Measurements from ENCODE around the gene ATF7. TPM values are rescaled to one million over a fixed set of nuclear protein-coding genes. Genes with fewer than 3 reads are reported as not detected.

The ATF7 gene
- total and polyA plus RNA-seq, 9 of the 15 experiments (the other 6 are each of a cell fraction or from before 2014, with no cell fraction given) = 10.6 to 30.4 (median 20.7) TPM

- TF ChIP-seq MLLT1 (IDR thresholded peaks at IDR 0.05) = no peak
- TF ChIP-seq MTA1 (IDR thresholded peaks at IDR 0.05; ENCODE audit: borderline replicate concordance) = peak; percentile 96
- no peak for TF ChIP-seq NFE2L1 (tag; IDR thresholded peaks at IDR 0.05; ENCODE audit: borderline replicate concordance, low read depth)
- no peak for TF ChIP-seq HES1 (IDR thresholded peaks at IDR 0.05; ENCODE audit: low read depth)
- TF ChIP-seq ILF3 (IDR thresholded peaks at IDR 0.05; ENCODE audit: borderline replicate concordance) = no peak
- TF ChIP-seq FOXP4 (CRISPR knock-in tag; IDR thresholded peaks at IDR 0.05; ENCODE audit: borderline replicate concordance) = peak; percentile 56; the same call in 1 of the 2 replicates
- TF ChIP-seq SP1 (CRISPR knock-in tag; IDR thresholded peaks at IDR 0.05) = peak; percentile 90; the same call in 1 of the 2 replicates
- TF ChIP-seq ZNF263 (CRISPR knock-in tag; IDR thresholded peaks at IDR 0.05; ENCODE audit: borderline replicate concordance) = no peak
- no peak for TF ChIP-seq ZNF12 (CRISPR knock-in tag; IDR thresholded peaks at IDR 0.05)
- no peak for TF ChIP-seq ETS2 (tag; IDR thresholded peaks at IDR 0.05; ENCODE audit: borderline replicate concordance, poor library complexity, severe bottlenecking)
- TF ChIP-seq HNRNPK (IDR thresholded peaks at IDR 0.05; ENCODE audit: low read depth, low read length, poor library complexity, severe bottlenecking) = no peak
- TF ChIP-seq MITF (IDR thresholded peaks at IDR 0.05) = no peak
- TF ChIP-seq FOXK2 (conservative IDR thresholded peaks at IDR 0.05 in 1 of 2, IDR thresholded peaks at IDR 0.05 in 1 of 2; ENCODE audit: low read depth in 2 of 2) = peak in 1 of 2 experiments; percentile 31; a peak in 2 of 4 replicates
- TF ChIP-seq STAG1 (CRISPR knock-in tag; IDR thresholded peaks at IDR 0.05; ENCODE audit: borderline replicate concordance) = no peak
- TF ChIP-seq ZFP1 (CRISPR knock-in tag; IDR thresholded peaks at IDR 0.05) = peak; percentile 54; the same call in 1 of the 2 replicates
- no peak for TF ChIP-seq NELFE (IDR thresholded peaks at IDR 0.05; ENCODE audit: insufficient read depth, insufficient read length)
- TF ChIP-seq ZNF174 (CRISPR knock-in tag; IDR thresholded peaks at IDR 0.05) = peak; percentile 65; the same call in 1 of the 2 replicates
- peak; percentile 95 for TF ChIP-seq ATF7 (IDR thresholded peaks at IDR 0.05)
- TF ChIP-seq ZBTB2 (IDR thresholded peaks at IDR 0.05) = no peak
- peak; percentile 82; the same call in 1 of the 2 replicates for TF ChIP-seq KLF6 (CRISPR knock-in tag; IDR thresholded peaks at IDR 0.05; ENCODE audit: borderline replicate concordance)
Measured at GRCh38 chr12:53500776-53501614, 125.2 kb downstream of the ATF7 start, which contains the start of gene TARBP2 (continued).

Data from K562 (cell line).